Endothelial cell of hepatic sinusoid (primary cell): ENCODE results near the gene CHRNA1.

Source experiments
- in situ Hi-C: cut with HindIII; loops from 2 replicates; pipeline ENCODE4 v1.10.0; 2017; ENCODE audit warnings: low sequenced_read_pairs

The CHRNA1 gene

DNA sequence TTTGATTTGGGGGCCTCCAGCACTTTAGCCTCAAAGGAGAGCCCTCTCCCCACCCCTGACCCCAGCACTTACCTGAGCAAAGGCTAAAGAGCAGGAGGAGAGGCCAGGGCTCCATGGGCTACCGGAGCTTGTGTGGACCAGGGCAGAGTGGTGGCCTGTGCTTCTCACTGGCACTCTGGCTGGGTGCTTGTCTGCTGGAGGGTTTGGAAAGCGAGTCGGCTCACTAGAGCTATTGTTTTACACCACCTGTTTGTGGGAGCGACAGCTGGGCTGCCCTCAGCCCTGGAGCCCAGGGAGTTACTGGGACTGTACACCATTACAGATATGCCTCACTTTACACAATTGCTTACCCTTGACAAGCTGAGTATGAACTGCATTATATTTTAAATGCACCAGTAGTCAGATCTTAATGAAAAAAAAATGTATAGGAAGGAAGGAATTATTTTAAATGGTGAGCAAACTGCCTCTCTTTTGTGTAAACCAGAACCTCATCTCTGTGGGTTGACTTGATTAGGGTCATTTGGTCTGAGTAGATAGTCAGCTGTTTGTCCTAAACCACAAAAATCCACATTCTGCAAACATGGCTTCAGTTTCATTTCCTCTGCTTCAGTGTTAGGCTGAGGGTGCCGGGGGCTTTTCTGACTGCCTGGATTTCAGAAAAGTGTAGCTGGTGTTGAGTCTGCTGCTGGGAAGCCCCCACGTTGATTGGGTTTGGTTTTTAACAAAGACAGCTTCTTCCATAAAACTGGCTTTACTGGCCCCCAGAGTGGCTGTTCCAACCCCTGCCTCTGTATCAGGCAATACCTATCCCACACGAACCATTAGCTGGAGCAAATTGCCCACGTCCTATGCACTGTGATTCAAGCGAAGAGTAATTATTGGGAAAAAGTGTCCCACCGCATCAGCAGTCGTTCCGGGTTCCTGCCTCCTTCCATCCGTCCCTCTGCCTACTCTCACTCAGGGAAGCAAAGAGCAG lies at the start of gene CHRNA1:
CHRNA1 (minus strand) TSS at position 193 of the 976 bp plus-strand sequence; CDS start at position 115, 78 bp downstream.
- in situ Hi-C loops = no loop called here

DNA sequence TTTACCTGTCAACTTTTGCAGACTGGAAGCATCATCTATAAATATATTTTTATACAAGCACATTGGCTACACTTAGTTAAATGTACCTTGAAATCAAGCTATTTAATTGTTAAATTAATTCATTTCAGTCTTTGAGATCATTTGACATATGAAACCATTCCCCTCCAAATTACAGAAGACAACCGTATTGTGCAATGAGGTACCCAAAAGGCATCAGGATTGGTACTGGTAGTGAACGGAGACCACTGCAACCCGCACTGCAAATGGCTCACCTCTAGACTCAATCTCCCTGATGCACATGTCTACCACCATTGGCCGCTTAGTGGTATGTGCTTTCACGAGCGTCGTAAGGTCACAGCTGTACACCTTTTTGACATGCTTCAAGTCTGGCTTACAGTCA lies 47.8 kb upstream of the CHRNA1 start:
- in situ Hi-C loops = no loop called here

DNA sequence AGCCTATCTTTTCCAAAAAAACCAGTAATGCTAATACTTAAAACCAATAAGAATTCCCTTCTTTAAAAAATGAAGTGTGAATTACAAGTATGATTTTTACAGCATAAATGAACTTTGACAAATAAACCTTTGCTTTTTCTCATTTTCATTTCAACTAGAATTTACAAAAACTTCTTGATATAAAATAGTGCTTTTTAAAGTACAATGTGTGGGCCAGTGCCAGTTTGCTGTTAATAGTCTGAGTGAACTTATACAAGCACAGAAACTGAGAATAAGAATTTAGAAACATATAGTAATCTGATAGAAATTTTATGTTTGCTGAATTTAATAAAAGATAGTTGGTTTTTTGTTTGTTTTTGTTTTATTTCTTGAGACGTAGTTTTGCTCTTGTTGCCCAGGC lies 43.7 kb upstream of the CHRNA1 start:
- in situ Hi-C loops = no loop called here

DNA sequence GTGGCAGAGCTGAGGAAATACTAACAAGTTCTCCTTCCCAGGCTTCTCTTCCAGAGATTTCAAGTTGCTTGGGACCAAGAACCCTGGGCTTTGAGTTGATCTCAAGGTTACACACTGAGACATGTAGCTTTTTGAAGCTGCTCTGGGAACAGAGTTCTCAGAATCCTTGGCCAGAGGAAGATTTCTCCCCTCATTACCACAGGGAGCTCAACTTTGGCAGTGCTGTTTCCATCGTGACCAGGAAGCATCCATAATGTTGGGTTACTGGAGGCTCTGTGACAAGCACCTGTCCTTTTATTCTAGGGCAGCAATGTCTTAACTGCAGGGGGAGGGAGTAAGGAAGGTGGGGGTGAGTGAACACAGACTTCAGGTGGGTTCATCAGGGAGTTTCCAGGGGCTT lies 41.5 kb upstream of the CHRNA1 start:
- in situ Hi-C loops = no loop called here

DNA sequence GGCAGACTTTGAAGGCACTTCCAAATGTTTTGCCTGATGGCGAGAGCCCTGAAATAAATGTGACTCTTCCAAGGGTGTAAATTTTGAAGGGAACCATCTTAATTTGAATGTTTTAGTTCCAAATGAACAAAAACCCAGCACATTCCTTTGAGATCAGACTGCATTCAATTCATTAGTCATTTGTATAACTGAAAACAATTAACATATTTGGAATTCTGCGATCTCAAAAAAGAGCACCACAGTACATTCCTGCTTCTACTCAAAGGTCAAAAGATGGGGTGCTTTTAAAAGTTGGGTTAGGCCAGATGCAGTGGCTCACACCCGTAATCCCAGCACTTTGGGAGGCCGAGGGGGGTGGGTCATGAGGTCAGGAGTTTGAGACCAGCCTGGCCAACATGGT lies 38.2 kb upstream of the CHRNA1 start:
- in situ Hi-C loops = no loop called here

DNA sequence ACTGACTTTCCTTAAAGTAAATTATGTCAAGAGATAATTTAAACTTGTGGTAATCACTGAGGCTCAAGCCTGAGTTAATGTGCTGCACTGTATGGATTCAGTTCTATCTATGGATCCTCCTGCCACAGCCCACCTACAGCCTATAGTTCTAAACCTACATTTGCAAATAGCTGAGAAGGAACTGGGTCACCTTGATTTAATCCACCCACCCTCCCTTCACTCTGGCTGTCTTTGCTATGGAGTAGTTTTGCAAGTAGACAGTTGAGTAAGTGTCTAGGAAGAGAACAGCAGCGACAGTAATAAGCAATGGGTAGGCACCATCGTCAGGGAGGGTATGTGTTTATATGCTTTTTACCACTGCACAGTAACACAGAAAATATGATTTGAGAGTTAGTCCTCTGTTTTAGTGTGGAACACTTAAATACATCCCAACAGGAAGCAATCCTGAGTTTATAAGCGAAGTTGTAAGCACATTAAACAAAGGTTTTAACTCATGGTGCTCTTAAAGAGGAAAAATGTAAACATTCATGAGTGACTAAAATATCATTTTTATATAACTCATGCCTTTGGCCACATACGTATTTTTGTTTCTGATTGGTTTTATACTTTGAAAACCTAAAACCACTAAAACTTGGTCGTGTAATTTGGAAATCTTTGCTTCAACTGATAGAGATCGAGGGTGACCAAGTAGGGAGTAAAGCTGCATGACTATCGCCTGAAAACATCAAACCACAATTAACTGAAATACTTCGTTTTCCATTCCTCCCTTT lies 36.3 kb upstream of the CHRNA1 start:
- in situ Hi-C loops = no loop called here

DNA sequence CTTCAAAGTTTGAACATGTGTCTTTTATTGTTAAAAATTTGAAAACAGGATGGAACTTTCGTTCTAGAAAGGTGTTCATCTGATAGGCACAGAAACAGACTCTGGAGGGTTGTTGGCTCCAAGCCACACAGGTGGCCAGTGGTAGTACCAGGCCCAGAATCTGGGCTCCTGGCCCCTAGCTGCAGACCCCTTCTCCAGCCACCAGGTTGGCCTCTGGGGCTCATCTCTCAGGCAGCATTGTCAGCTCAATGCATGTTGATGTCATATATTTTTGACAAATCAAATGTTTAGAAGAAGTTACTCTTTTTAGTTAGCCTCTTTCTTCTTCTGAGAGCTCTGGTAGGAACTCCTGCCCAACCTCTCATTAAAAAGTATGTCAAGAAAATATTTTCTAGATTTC lies 34.5 kb upstream of the CHRNA1 start:
- in situ Hi-C loops = no loop called here

DNA sequence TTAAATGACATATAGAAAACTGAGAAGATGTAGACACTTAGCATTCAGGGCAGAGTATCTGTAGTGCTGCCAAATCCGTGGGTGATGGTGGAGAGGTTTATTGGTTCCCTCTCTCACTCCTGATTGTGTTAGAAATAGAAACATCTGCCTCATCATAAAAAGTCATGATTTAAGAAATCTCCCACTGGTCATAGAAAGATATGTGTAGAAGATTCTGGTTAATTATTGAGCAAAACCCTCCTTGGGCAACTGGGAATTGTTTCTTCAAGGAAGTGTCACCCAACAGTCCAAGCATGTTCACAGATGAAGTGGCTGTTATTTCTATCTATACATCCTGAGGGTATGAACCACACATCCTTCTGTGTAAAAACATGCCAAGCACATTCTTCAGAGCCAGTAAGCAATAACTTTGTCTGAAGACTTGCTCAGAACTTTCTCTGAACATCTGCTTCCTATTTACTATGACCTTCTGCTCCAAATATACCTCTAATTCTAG lies 33.6 kb upstream of the CHRNA1 start:
- in situ Hi-C loops = no loop called here

DNA sequence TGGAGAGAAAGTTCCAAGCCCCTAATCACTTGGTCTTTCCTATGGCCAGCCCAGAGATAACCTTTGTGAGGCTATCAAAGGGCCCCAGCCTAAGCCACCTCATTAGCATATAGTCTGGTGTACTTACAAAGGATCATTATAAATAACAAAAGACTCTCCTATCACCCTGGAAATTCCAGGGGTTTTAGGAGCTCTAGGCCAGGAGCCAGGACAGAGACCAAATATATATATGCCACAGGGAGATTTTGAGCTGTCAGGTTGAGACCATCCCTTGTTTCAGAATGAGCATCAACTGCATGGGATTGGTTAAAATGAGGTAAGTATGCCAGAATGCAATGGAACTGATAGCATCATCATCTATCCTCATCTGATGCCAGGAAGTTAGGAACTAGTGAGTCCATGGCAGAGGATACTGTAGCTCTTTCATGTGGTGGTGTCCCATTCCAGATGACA lies 32.1 kb upstream of the CHRNA1 start:
- in situ Hi-C loops = no loop called here

DNA sequence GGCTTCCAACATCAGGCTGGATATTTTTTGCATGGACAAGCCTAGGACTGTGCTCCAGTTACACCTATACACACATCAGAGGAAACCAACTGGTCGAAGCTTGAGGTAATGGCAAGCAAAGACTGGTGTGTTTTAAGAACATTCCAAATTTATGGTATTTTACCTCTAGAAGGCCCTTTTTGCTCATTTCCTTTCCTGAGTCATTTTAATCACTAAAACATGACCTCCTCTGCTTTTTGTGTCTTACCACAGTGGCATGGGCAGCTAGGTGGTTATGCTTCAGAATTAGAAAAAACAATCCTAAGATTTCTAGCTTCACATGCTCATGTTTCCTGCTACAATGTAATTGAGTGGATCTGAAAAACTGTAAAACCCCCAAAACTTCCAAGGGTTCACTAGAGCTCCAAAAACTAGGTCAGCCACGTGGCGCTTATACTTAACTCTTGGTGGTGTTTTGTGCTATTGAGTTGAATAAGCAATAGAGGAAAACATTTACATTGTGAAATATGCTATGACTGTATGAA lies 30.6 kb upstream of the CHRNA1 start:
- in situ Hi-C loops = no loop called here

DNA sequence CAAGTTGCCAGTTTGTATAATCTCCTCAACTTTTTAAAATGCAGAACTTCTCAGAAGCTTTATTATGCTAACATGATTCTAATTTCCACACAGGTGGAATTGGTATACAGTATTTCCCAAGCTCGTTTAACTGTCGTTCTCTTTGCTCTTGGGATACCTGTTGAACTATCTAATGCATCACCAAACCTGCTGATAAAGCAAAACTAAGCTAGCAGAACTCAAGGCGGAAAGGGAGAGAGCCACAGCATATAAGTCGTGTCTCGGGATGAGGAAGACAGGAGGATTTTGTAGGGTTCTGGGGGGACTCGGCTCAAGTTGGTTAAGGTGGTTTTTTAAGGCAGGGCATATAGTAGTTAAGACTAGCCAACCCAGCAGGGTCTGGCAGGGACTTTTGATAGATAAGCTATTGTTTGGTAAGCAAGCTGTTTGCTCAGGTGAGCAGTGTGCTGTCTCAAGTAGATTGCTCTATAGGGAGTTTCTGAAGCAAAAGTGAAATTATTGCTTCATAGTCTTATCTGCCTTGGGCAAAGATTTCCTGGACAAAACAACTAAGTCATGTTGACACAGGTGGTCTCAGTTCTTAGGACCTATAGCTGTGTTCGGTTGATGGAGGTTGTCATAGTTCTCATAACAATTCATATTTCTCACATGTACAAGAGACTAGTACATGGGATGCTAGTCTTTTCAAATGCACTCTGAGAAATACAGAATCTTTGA lies 28.2 kb upstream of the CHRNA1 start:
- in situ Hi-C loops = no loop called here

DNA sequence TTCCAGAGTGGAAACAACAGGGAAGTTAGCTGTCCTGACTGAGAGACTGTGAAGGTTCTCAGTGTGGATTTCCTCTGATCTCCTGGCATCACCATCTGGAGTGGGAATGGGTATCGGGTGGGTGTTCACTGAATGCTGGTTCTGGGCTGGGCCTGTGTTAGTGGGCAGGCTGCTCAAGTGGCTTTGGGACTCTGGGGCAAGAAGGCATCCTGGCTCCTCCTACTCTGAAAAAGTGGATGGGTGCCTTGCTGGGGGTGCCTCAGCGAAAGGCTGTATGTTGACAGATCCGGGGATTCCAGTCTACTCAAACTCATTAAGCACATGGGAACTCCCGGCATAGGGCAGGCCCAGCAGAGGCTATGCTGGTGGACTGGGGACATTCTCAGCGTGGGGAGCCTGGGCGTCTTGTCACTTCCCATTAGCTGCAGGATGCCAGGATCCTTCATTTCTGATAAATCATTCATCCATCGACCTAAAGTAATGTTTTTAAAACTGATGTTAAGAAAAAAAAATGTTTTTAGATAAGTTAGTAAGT lies 27.5 kb upstream of the CHRNA1 start:
- in situ Hi-C loops = no loop called here

DNA sequence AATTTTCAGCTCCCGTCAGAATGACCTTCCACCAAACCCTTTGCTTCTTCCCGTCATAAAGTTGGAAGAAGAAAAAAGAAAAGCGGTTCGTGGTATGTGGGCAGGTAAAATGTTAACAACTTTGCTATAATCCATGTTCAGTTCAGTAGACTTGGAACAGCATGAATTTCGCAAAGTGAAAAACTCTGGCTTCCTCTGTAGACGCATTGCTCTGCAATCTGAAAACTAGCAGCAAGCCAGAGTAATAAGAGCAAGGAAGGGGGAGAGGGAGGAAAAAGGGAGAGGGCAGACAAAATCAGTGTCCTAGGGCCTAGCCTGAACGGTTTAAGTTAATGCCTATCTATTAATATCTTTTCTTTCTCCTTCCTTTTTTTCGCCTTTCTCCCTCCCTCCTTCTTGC lies 26.7 kb upstream of the CHRNA1 start:
- in situ Hi-C loops = no loop called here

DNA sequence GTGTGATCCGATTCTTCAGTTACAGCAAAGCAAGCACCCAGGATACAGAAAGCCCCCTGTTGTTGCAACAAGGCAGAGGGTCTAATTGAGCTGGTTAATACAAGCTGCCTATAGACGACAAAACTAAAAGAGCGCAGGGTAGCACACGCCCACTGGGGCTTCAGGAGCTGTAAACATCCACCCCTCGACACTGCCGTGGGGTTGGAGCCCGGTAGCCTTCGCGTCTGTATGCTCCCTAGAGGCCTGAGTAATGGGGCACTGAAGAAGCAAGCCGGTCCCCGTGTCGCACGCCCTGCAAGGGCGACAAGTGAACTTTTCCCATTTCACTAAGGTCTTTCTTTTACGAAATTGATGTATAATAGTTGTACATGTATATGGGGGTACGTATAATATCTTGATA lies 24.7 kb upstream of the CHRNA1 start:
- in situ Hi-C loops = no loop called here

DNA sequence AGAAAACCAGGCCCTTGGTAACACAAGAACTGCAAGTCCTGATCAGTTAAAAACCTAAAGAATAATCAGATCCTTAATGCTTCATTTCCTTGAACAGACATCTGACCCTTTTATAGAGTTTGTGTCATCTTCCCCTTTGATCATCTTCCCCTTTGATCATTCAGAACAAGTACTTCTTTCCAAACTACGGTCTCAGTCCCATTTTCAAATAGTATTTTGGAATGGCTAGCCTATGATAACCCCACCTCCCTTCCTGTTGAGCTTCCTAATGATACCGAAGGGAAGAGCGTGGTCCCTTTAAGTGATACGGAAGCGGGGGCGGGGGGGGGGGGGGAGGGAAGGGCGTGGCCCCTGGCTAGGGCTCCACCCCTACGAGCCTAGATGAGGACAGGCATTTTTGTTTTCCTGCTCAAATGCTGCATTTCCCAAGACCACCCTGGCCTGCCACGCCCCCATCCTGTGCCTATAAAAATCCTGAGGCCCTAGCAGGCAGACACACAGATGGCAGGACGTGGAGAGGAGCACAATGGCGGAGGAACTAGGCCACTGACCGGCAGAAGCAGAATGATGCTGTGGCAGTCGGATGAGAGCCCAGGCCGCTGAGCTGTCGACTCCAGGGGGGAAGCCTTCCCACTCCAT lies 24.1 kb upstream of the CHRNA1 start:
- in situ Hi-C loops = no loop called here

DNA sequence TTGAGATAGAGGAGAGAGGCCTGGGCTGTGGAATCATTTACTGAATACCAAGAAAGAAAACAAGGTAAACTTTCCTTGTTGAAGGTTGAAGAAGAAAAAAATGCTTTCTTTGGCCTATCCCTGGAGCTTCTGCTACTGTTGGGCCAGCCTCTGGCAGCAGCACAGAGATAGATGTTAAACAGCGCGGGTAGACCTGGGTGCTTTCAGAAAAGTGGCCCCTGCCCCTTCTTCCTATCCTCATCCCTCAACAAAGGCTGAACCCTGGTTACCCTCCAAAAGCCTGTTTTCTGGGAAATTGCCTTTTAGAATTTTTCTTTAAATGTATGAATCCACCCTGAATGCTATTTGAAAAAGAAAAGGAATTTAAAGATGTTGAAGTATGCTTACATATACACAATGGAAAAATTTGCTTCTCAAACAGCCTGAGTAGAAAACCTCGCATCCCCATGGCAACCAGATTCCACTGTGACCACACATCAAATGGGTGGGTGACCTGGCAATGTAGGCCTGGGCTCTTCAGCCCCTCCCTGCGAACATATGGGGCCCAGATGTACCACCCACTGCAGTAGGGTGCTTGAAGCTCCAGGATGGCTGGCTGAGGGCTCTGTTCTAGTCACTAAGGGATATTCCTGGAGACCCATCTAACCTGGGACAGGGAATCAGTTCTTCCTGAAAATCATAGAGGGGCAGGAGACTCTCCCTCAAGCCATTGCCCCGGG lies 23.4 kb upstream of the CHRNA1 start:
- in situ Hi-C loops = no loop called here

DNA sequence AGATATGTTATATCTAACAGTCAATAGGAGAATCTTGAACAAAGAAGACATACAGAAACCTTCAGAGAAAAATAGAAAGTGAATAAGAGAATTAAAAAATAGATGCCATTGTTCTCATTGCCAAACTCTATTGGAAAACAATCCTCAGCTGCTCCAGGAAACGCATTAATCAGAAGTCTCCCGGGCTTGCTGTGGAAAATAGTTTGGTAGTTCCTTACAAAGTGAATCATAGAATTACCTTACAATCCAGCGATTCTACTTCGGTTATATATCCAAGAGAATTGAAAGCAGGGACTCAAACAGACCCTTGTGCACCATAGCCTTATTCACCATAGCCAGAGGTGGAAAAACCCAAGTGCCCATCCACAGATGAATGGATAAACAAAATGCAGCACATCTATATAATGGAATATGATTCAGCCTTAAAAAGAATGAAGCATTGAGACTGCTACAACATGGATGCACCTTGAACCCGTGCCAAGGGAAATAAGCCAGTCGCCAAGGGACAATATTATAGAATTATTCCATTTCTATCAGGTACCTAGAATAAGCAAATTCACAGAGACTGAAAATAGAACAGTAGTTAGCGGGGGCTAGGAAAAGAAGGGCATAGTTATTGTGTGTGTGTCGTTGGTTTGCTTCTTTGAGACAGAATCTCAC lies 21.9 kb upstream of the CHRNA1 start:
- in situ Hi-C loops = no loop called here

DNA sequence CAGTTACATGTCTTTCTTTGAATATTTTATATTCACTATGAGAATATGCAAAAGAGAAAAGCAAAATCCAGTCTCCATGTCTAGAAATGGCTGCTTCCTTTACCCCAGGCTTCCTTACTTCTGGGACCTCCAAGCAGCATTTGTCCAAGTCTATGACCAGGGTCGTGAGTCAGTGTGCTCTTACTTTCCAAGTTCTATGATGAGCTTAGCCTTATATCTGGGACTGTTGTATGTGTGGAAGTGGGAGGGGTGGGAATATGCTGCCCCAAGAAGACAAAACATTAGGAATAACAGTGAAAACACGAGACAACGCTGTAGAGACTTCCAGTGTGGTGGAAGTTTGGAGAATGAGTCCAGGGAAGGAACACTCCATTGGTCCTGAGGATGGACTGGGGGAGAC lies 21.2 kb upstream of the CHRNA1 start:
- in situ Hi-C loops = no loop called here

DNA sequence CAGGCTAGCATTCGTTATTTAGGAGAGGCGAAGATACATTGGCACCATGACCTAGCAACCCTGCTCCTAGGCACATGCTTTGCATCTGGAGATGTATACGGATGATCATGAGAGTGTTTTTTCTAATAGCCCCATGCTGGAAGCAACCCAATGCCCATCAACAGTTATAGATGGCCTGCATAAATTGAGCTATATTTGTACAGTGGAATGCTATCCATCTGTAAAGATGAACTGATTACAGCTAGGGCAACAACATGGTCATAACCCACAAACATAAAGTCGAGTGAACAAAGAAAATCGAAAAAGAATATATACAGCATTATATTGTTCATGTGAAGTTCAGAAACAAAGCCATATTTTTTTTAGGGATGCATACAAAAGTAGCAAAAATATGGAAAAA lies 20.6 kb upstream of the CHRNA1 start:
- in situ Hi-C loops = no loop called here
